ENCODE data around the gene TMC1.
"Not testable (repeated sequence)": the region's sequence is repeated elsewhere in the genome, so short reads cannot be mapped to it uniquely, and the experiment has no call there.

Gene TMC1

DNA sequence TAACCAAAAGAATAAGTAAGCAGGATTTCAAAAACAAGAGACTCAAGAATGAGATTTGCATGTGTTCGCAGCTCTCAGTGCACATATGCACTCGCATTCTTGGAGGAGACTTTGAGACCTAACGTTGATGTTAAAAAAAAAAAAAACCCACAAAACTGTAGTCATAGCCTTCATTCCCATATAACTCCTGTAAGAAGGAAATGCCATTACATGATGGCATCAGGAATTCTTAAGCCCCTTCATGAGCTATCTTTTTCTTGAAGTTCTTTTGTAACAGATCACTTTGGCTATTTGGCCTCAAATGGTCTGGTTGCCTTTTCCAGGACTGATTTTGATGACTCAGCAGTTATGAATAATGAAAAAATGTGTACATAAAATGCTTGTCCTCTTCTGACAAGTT is 317.7 kb downstream of the TMC1 start:
- no peak overlapping the region for H2AFZ ChIP-seq
- H3K4me1 ChIP-seq = no peaks in the 10 kb centered on the region
- H3K27ac ChIP-seq = no peak overlapping the region
- no peaks in the 10 kb centered on the region for H3K9me3 ChIP-seq (ENCODE audit: control insufficient read depth, low read length)
- H3K9ac ChIP-seq = no peak overlapping the region
- H3K27me3 ChIP-seq (ENCODE audit: control insufficient read depth, insufficient read depth, low read length) = no peaks in the 10 kb centered on the region
- TF ChIP-seq, protein P1, sequence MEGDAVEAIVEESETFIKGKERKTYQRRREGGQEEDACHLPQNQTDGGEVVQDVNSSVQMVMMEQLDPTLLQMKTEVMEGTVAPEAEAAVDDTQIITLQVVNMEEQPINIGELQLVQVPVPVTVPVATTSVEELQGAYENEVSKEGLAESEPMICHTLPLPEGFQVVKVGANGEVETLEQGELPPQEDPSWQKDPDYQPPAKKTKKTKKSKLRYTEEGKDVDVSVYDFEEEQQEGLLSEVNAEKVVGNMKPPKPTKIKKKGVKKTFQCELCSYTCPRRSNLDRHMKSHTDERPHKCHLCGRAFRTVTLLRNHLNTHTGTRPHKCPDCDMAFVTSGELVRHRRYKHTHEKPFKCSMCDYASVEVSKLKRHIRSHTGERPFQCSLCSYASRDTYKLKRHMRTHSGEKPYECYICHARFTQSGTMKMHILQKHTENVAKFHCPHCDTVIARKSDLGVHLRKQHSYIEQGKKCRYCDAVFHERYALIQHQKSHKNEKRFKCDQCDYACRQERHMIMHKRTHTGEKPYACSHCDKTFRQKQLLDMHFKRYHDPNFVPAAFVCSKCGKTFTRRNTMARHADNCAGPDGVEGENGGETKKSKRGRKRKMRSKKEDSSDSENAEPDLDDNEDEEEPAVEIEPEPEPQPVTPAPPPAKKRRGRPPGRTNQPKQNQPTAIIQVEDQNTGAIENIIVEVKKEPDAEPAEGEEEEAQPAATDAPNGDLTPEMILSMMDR (IDR thresholded peaks at IDR 0.05) = no peak
- H3K4me2 ChIP-seq (ENCODE audit: low read length) = no peak overlapping the region
- H3K36me3 ChIP-seq (ENCODE audit: control insufficient read depth, insufficient read depth, low read length) = no peaks in the 10 kb centered on the region
- H3K79me2 ChIP-seq = no peaks in the 10 kb centered on the region
- H3K4me3 ChIP-seq (ENCODE audit: low read depth, low read length) = no peak overlapping the region

DNA sequence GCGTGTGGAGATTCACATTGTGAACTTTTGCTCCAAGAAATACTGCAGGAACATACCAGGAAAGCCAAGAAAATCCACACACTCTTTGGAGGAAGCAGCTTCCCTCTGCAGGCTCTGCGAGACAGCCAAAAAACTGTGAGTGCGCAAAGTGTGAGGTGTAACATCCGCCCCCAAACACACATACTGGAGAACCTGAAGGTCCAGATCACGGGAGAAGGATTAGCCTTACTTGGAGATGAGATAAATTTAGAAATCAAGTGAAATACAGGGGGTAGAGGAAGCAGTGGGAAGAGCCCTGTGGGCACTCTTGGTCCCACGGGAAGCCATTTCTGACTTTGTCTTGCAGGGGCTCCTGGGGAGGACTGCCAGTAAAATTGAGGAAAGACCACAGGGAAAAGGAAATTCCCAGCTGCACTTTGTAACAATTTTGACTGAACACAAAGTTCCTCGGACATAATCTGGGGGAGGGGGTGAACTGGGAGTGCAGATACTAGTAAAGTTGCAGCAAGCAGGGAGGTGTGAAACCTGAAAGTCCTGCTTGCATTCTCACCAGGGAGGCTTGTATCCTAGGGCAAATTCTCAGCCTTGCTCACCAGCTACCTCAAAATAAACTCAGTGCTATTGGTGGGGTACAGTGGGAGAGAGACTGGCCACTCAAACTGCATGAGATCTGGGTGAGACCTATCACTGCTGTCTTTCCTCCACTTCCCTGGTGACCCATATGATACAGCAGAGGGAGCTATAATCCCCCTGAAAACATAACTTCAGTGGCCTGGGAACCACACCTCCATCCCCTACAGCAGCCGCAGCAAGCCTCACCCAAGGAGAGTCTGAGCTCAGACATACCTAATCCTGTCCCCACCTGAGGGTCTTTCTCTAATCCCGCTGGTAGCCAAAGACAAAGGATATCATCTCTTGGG is 322.4 kb downstream of the TMC1 start:
- H3K4me3 ChIP-seq (ENCODE audit: low read depth, low read length) = no peak overlapping the region
- no peak overlapping the region for H2AFZ ChIP-seq
- H3K4me2 ChIP-seq (ENCODE audit: low read length) = no peak overlapping the region
- TF ChIP-seq, protein P1 (IDR thresholded peaks at IDR 0.05) = no peak
- H3K27me3 ChIP-seq (ENCODE audit: control insufficient read depth, insufficient read depth, low read length) = no peaks in the 10 kb centered on the region
- H3K9ac ChIP-seq = no peak overlapping the region
- H3K4me1 ChIP-seq = no peaks in the 10 kb centered on the region
- H3K27ac ChIP-seq = no peak overlapping the region
- H3K36me3 ChIP-seq (ENCODE audit: control insufficient read depth, insufficient read depth, low read length) = no peaks in the 10 kb centered on the region
- no peaks in the 10 kb centered on the region for H3K79me2 ChIP-seq
- H3K9me3 ChIP-seq (ENCODE audit: control insufficient read depth, low read length) = no peaks in the 10 kb centered on the region

DNA sequence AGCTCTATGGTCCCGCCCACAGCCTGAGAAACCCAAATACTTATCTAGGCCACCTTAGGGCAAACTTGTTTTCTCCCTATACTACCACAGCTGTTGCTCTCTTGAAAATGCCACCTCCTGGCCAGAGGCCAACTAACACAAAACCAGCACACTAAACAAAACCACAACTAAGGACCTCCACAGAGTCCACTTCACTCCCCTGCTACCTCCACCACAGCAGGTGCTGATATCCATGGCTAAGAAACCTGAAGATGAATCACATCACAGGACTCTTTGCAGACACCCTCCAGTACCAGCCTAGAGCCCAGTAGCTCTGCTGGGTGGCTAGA is 323.0 kb downstream of the TMC1 start:
- Histone ChIP-seq H2AFZ (no peak overlapping the region), H3K27me3 (ENCODE audit: control insufficient read depth, insufficient read depth, low read length) (no peaks in the 10 kb centered on the region), H3K4me3 (ENCODE audit: low read depth, low read length) (no peak overlapping the region), H3K79me2 (no peaks in the 10 kb centered on the region), H3K27ac (no peak overlapping the region), H3K4me2 (ENCODE audit: low read length) (no peak overlapping the region), H3K36me3 (ENCODE audit: control insufficient read depth, insufficient read depth, low read length) (no peaks in the 10 kb centered on the region), H3K9me3 (ENCODE audit: control insufficient read depth, low read length) (no peaks in the 10 kb centered on the region), H3K4me1 (no peaks in the 10 kb centered on the region), H3K9ac (no peak overlapping the region)
- TF ChIP-seq, protein P1 (IDR thresholded peaks at IDR 0.05) = no peak

DNA sequence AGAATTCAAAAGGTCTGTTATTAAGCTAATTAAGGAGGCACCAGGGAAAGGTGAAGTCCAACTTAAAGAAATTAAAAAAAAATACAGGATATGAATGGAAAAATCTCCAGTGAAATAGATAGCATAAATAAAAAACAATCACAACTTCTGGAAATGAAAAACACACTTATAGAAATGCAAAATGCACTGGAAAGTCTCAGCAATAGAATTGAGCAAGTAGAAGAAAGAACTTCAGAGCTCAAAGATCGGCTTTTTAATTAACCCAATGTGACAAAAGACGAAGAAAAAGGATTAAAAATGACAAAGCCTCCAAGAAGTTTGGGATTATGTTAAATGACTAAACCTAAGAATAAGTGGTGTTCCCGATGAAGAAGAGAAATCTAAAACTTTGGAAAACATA is 323.6 kb downstream of the TMC1 start:
- H2AFZ ChIP-seq; H3K4me1 ChIP-seq; H3K4me3 ChIP-seq (ENCODE audit: low read depth, low read length); H3K27me3 ChIP-seq (ENCODE audit: control insufficient read depth, insufficient read depth, low read length); H3K4me2 ChIP-seq (ENCODE audit: low read length); H3K9me3 ChIP-seq (ENCODE audit: control insufficient read depth, low read length); H3K36me3 ChIP-seq (ENCODE audit: control insufficient read depth, insufficient read depth, low read length); H3K27ac ChIP-seq; H3K79me2 ChIP-seq; H3K9ac ChIP-seq: not testable (repeated sequence)

DNA sequence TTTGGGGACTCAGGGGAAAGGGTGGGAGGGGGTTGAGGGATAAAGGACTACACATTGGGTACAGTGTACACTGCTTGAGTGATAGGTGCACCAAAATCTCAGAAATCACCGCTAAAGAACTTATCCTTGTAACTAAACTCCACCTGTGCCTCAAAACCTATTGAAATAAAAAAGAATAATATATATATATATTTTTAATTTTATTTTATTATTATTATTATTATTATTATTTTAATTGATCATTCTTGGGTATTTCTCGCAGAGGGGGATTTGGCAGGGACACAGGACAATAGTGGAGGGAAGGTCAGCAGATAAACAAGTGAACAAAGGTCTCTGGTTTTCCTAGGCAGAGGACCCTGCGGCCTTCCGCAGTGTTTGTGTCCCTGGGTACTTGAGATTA is 328.8 kb downstream of the TMC1 start:
- H3K4me2 ChIP-seq (ENCODE audit: low read length); H3K79me2 ChIP-seq; H2AFZ ChIP-seq; H3K27me3 ChIP-seq (ENCODE audit: control insufficient read depth, insufficient read depth, low read length); H3K4me3 ChIP-seq (ENCODE audit: low read depth, low read length); H3K9me3 ChIP-seq (ENCODE audit: control insufficient read depth, low read length); H3K27ac ChIP-seq; H3K4me1 ChIP-seq; H3K9ac ChIP-seq; H3K36me3 ChIP-seq (ENCODE audit: control insufficient read depth, insufficient read depth, low read length): not testable (repeated sequence)

DNA sequence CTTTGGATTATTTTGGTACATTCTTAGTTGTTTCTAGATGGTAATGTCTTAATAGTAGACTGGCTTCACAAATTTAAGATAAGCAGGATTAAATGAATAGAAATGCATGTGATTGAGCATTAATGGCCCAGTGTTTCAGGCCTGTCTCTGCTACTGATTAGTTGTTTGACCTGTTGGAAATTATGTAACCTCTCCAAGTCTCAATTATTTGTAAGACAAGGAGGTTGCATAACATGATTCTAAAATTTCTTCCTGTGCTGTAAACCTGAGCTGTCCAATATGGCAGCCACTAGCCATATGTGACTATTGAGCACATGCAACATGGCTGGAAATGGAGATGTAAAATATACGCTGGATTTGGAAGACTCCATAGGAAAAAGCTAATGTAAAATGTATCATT is 333.9 kb downstream of the TMC1 start:
- Histone ChIP-seq H3K4me3 (ENCODE audit: low read depth, low read length) (no peak overlapping the region), H3K27ac (no peak overlapping the region), H3K79me2 (no peaks in the 10 kb centered on the region), H2AFZ (no peak overlapping the region), H3K9me3 (ENCODE audit: control insufficient read depth, low read length) (no peaks in the 10 kb centered on the region), H3K9ac (no peak overlapping the region), H3K36me3 (ENCODE audit: control insufficient read depth, insufficient read depth, low read length) (no peaks in the 10 kb centered on the region), H3K27me3 (ENCODE audit: control insufficient read depth, insufficient read depth, low read length) (no peaks in the 10 kb centered on the region), H3K4me1 (no peaks in the 10 kb centered on the region), H3K4me2 (ENCODE audit: low read length) (no peak overlapping the region)
- TF ChIP-seq, protein P1 (IDR thresholded peaks at IDR 0.05) = no peak

Measured in parathyroid adenoma (tissue), 2 donors.